CD8-positive, alpha-beta memory T cell (primary cell): ENCODE results near the gene FBLIM1. TPM values are rescaled to one million over a fixed set of nuclear protein-coding genes. Genes with fewer than 3 reads are reported as not detected.

Source experiments
- CTCF ChIA-PET: fragments of 350-600 bp; sonication (Branson Sonifier 250); formaldehyde crosslinking; loops from one replicate; lab custom pipeline; 2021; ENCODE audit warnings: antibody characterized with exemption; lab: Charles Lee
- POLR2A ChIA-PET: fragments of 350-600 bp; sonication (Branson Sonifier 250); formaldehyde crosslinking; loops from one replicate; lab custom pipeline; 2021; ENCODE audit warnings: antibody characterized with exemption; lab: Charles Lee
- DNase-seq, 5 donors: peaks; one replicate each; pipeline versions ENCODE4 v3.0.0 to v3.0.0-alpha.2; 2020 to 2022; ENCODE audit warnings: mixed read lengths in 1 of 5
- H3K27ac ChIP-seq: one replicate; pipeline ENCODE4 v1.7.0; 2013; ENCODE audit warnings: low read depth, mild to moderate bottlenecking, low read length, moderate library complexity
- H3K27me3 ChIP-seq: 2 replicates; pipeline ENCODE4 v1.7.0; 2013; ENCODE audit warnings: low read length, mild to moderate bottlenecking; ENCODE audit not compliant: insufficient read depth, poor library complexity, severe bottlenecking
- H3K36me3 ChIP-seq: 2 replicates; pipeline ENCODE4 v1.7.0; 2013; ENCODE audit warnings: mild to moderate bottlenecking, low read length, moderate library complexity; ENCODE audit not compliant: insufficient read depth
- H3K4me1 ChIP-seq: 2 replicates; pipeline ENCODE4 v1.7.0; 2013; ENCODE audit warnings: mild to moderate bottlenecking, low read length, moderate library complexity; ENCODE audit not compliant: insufficient read depth
- H3K4me3 ChIP-seq: 2 replicates; pipeline ENCODE4 v1.7.0; 2013; ENCODE audit warnings: mild to moderate bottlenecking, low read length
- H3K9me3 ChIP-seq: 2 replicates; pipeline ENCODE4 v1.7.0; 2013; ENCODE audit warnings: mild to moderate bottlenecking, low read length
- H3K27ac Mint-ChIP-seq, 8 donors: one replicate each; pipeline ENCODE4 v1.8.0; 2020 to 2021; ENCODE audit warnings: mixed read lengths in 8 of 8, mild to moderate bottlenecking in 6 of 8, inconsistent platforms in 3 of 8, moderate library complexity in 3 of 8
- H3K27me3 Mint-ChIP-seq, 2 donors: one replicate each; pipeline ENCODE4 v1.8.0; 2020 to 2021; ENCODE audit warnings: mixed read lengths in 2 of 2, mild to moderate bottlenecking in 1 of 2, moderate library complexity in 1 of 2
- H3K36me3 Mint-ChIP-seq, 3 donors: one replicate each; pipeline ENCODE4 v1.8.0; 2020 to 2021; ENCODE audit warnings: mixed read lengths in 3 of 3, inconsistent platforms in 1 of 3, mild to moderate bottlenecking in 1 of 3
- H3K4me1 Mint-ChIP-seq, 3 donors: one replicate each; pipeline ENCODE4 v1.8.0; 2020 to 2021; ENCODE audit warnings: mixed read lengths in 3 of 3, inconsistent platforms in 1 of 3, mild to moderate bottlenecking in 1 of 3
- H3K4me3 Mint-ChIP-seq, 7 donors: one replicate each; pipeline ENCODE4 v1.8.0; 2020 to 2021; ENCODE audit warnings: mixed read lengths in 7 of 7, mild to moderate bottlenecking in 6 of 7, moderate library complexity in 4 of 7, inconsistent platforms in 2 of 7
- H3K9me3 Mint-ChIP-seq, 5 donors: one replicate each; pipeline ENCODE4 v1.8.0; 2020 to 2022; ENCODE audit warnings: mixed read lengths in 5 of 5, mild to moderate bottlenecking in 3 of 5, moderate library complexity in 2 of 5, inconsistent platforms in 1 of 5
- polyA plus RNA-seq: library from polyadenylated mRNA; unstranded; fragments of 300-500 nt; fragmentation: Illumina TruSeq; gene quantifications from one replicate; pipeline ENCODE4 v1.2.3, GENCODE V29; 2021
- total RNA-seq, 2 experiments: library from RNA; stranded (reverse); gene quantifications; one replicate each; pipeline ENCODE4 v1.2.3, GENCODE V29; 2021

The FBLIM1 gene
- total and polyA plus RNA-seq, 3 experiments from 2014 or later = not detected

GRCh38 chr1:15727424-15727823, 31.2 kb upstream of the FBLIM1 start:
- POLR2A ChIA-PET = no interaction called here
- Mint-ChIP-seq H3K27me3 (no peaks in the 10 kb centered on the region), H3K9me3 (no peaks in the 10 kb centered on the region), H3K4me1 (no peaks in the 10 kb centered on the region), H3K36me3 (peaks cover 0 to 81% (median 6%) of the 10 kb centered on the region in 3 donors), H3K27ac (no peak overlapping the region), H3K4me3 (no peak overlapping the region)
- CTCF ChIA-PET = no interaction called here
- Histone ChIP-seq H3K27ac (no peak overlapping the region), H3K9me3 (no peaks in the 10 kb centered on the region), H3K27me3 (no peaks in the 10 kb centered on the region), H3K4me3 (no peak overlapping the region), H3K36me3 (peaks cover 40% of the 10 kb centered on the region), H3K4me1 (no peaks in the 10 kb centered on the region)
- no peak for DNase-seq

GRCh38 chr1:15727866-15728534, 30.6 kb upstream of the FBLIM1 start:
- Mint-ChIP-seq H3K4me3 (no peak overlapping the region), H3K27ac (peak overlapping the region in 1 of 8 donors; percentile 79), H3K27me3 (no peaks in the 10 kb centered on the region), H3K9me3 (no peaks in the 10 kb centered on the region), H3K4me1 (no peaks in the 10 kb centered on the region), H3K36me3 (peaks cover 0 to 81% (median 6%) of the 10 kb centered on the region in 3 donors)
- Histone ChIP-seq H3K27ac (no peak overlapping the region), H3K4me3 (no peak overlapping the region), H3K36me3 (peaks cover 34% of the 10 kb centered on the region), H3K4me1 (no peaks in the 10 kb centered on the region), H3K27me3 (no peaks in the 10 kb centered on the region), H3K9me3 (no peaks in the 10 kb centered on the region)
- ChIA-PET CTCF (no interaction called here), POLR2A (no interaction called here)
- DNase-seq = no peak

- no peaks in the 10 kb centered on the region for H3K9me3 ChIP-seq
- Mint-ChIP-seq H3K4me1 (no peaks in the 10 kb centered on the region), H3K9me3 (no peaks in the 10 kb centered on the region), H3K27ac (no peak overlapping the region), H3K4me3 (no peak overlapping the region), H3K27me3 (no peaks in the 10 kb centered on the region), H3K36me3 (peaks cover 0 to 85% (median 6%) of the 10 kb centered on the region in 3 donors)
- no peak overlapping the region for H3K4me3 ChIP-seq
- ChIA-PET POLR2A (no interaction called here), CTCF (no interaction called here)
- H3K27me3 ChIP-seq = no peaks in the 10 kb centered on the region
- peaks cover 34% of the 10 kb centered on the region for H3K36me3 ChIP-seq
- no peak for DNase-seq
- no peaks in the 10 kb centered on the region for H3K4me1 ChIP-seq
- H3K27ac ChIP-seq = no peak overlapping the region
Observed at GRCh38 chr1:15728937-15729657, 29.5 kb upstream of the FBLIM1 start.

GRCh38 chr1:15730423-15730822, 28.2 kb upstream of the FBLIM1 start:
- Mint-ChIP-seq H3K4me1 (no peaks in the 10 kb centered on the region), H3K27ac (no peak overlapping the region), H3K27me3 (no peaks in the 10 kb centered on the region), H3K36me3 (peaks cover 0 to 83% (median 6%) of the 10 kb centered on the region in 3 donors), H3K9me3 (no peaks in the 10 kb centered on the region), H3K4me3 (peak overlapping the region in 1 of 7 donors; percentile 13)
- no peaks in the 10 kb centered on the region for H3K9me3 ChIP-seq
- peaks cover 32% of the 10 kb centered on the region for H3K36me3 ChIP-seq
- POLR2A ChIA-PET = no interaction called here
- CTCF ChIA-PET = no interaction called here
- no peak overlapping the region for H3K4me3 ChIP-seq
- H3K27me3 ChIP-seq = no peaks in the 10 kb centered on the region
- no peaks in the 10 kb centered on the region for H3K4me1 ChIP-seq
- H3K27ac ChIP-seq = no peak overlapping the region
- DNase-seq = no peak

- no peak overlapping the region for H3K27ac Mint-ChIP-seq
- Histone ChIP-seq H3K4me1 (no peaks in the 10 kb centered on the region), H3K4me3 (no peak overlapping the region), H3K27me3 (no peaks in the 10 kb centered on the region), H3K9me3 (no peaks in the 10 kb centered on the region), H3K36me3 (peaks cover 27% of the 10 kb centered on the region), H3K27ac (no peak overlapping the region)
- DNase-seq = no peak
- H3K27me3 Mint-ChIP-seq = no peaks in the 10 kb centered on the region
- CTCF ChIA-PET = no interaction called here
- POLR2A ChIA-PET = no interaction called here
- no peaks in the 10 kb centered on the region for H3K9me3 Mint-ChIP-seq
- H3K4me3 Mint-ChIP-seq = no peak overlapping the region
- peaks cover 0 to 78% (median 4%) of the 10 kb centered on the region in 3 donors for H3K36me3 Mint-ChIP-seq
- H3K4me1 Mint-ChIP-seq = no peaks in the 10 kb centered on the region
Observed at GRCh38 chr1:15730936-15731335, 27.7 kb upstream of the FBLIM1 start.

- Mint-ChIP-seq H3K9me3 (no peaks in the 10 kb centered on the region), H3K4me1 (no peaks in the 10 kb centered on the region), H3K27me3 (no peaks in the 10 kb centered on the region), H3K4me3 (no peak overlapping the region), H3K27ac (no peak overlapping the region), H3K36me3 (peaks cover 0 to 68% (median 1%) of the 10 kb centered on the region in 3 donors)
- Histone ChIP-seq H3K36me3 (peaks cover 18% of the 10 kb centered on the region), H3K27ac (no peak overlapping the region), H3K4me1 (no peaks in the 10 kb centered on the region), H3K27me3 (no peaks in the 10 kb centered on the region), H3K4me3 (no peak overlapping the region), H3K9me3 (no peaks in the 10 kb centered on the region)
- POLR2A ChIA-PET = no interaction called here
- no peak for DNase-seq
- CTCF ChIA-PET = no interaction called here
Observed at GRCh38 chr1:15731735-15732685, 26.6 kb upstream of the FBLIM1 start.

- Histone ChIP-seq H3K9me3 (no peaks in the 10 kb centered on the region), H3K27me3 (no peaks in the 10 kb centered on the region), H3K4me3 (no peak overlapping the region), H3K27ac (no peak overlapping the region), H3K36me3 (peaks cover 11% of the 10 kb centered on the region), H3K4me1 (no peaks in the 10 kb centered on the region)
- Mint-ChIP-seq H3K4me3 (no peak overlapping the region), H3K27me3 (no peaks in the 10 kb centered on the region), H3K4me1 (no peaks in the 10 kb centered on the region), H3K36me3 (peaks cover 0 to 61% (median 0%) of the 10 kb centered on the region in 3 donors), H3K9me3 (no peaks in the 10 kb centered on the region), H3K27ac (no peak overlapping the region)
- CTCF ChIA-PET = no interaction called here
- no peak for DNase-seq
- POLR2A ChIA-PET = no interaction called here
Observed at GRCh38 chr1:15732686-15733081, 25.9 kb upstream of the FBLIM1 start.
